ENCODE data around the gene NDOR1.

- TF ChIP-seq POLR2AphosphoS5 (IDR thresholded peaks at IDR 0.05; ENCODE audit: low read depth, low read length) (no peak), SIN3A (conservative IDR thresholded peaks at IDR 0.05 in 1 of 2, IDR thresholded peaks at IDR 0.05 in 1 of 2; ENCODE audit: low read depth in 1 of 2, low read length in 2 of 2) (no peak), POLR2A (IDR thresholded peaks at IDR 0.05; ENCODE audit: control extremely low read depth in 1 of 2, low read depth in 2 of 2, low read length in 2 of 2) (no peak), CTCF (IDR thresholded peaks at IDR 0.05; ENCODE audit: control extremely low read depth in 1 of 3, insufficient read depth in 1 of 3, low read depth in 1 of 3, low read length in 3 of 3) (no peak), YY1 (IDR thresholded peaks at IDR 0.05; ENCODE audit: low read depth, low read length) (no peak), ASH2L (IDR thresholded peaks at IDR 0.05; ENCODE audit: low read length) (no peak), KDM1A (IDR thresholded peaks at IDR 0.05; ENCODE audit: borderline replicate concordance, low read length) (no peak), FOSL1 (IDR thresholded peaks at IDR 0.05; ENCODE audit: insufficient read depth, low read depth, low read length) (no peak), ATF2 (IDR thresholded peaks at IDR 0.05; ENCODE audit: low read length) (no peak), CREB1 (IDR thresholded peaks at IDR 0.05) (no peak), BRCA1 (IDR thresholded peaks at IDR 0.05; ENCODE audit: low read depth, low read length) (no peak), HDAC6 (IDR thresholded peaks at IDR 0.05; ENCODE audit: low read depth, low read length) (no peak)
Observed at GRCh38 chr9:137247916-137248175, 42.3 kb downstream of the NDOR1 start.

Measured in H1 (cell line).